Activated CD4-positive, CD25-positive, alpha-beta regulatory T cell (primary cell): ENCODE results near the gene KCNAB1.
A peak's percentile ranks its signal among the peaks of the same experiment; 100 is the strongest.

Source experiments
- DNase-seq, 4 experiments: peaks; one replicate each; lab custom pipeline; 2025; lab: John Stamatoyannopoulos, UW

Gene KCNAB1

GRCh38 chr3:156455839-156456238, 335.5 kb downstream of the KCNAB1 start:
- no peak for DNase-seq

DNA sequence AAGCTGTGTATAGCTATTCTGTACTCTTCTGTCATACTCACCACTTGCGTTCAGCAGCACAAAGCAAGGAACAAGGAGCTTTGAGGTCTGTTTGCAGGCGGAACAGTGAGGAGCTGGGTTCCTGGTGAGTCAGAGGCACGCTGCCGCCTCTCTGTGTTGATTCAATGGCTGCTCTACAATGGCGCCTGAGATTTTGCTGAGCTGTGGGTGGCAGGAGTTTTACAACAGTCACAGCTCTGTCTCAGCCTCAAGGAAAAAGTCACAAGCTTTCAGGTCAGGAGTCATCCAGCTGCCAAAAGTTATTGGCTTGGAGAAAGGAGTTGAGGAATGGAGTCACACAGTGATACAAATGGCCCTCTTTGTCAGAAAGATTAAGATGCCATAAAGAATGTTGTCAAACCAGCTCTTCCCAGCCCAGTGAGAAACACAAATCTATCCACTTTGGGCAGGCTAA, 336.4 kb downstream of the KCNAB1 start:
- DNase-seq: no peak

- DNase-seq: no peak
Measured at GRCh38 chr3:156459434-156459833, 339.1 kb downstream of the KCNAB1 start.

DNA sequence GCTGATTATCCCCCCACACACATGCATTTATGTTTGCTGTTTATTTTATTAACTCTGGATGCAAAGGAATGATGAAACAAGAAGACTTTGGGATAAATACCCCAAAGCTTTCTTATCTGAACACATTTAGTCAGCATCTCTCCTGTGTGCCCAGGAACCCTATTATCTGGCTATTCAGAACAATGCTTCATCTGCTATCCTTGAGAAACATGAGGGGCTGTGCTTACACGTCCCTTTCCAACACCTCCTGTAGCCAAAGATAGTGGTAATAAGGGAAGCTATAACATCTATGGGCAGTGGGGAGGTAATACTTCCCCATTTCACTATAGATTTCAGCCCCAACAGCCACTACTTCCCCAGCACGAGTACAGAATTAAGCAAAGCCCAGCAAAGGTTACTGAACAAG, 339.8 kb downstream of the KCNAB1 start:
- no peak for DNase-seq

DNA sequence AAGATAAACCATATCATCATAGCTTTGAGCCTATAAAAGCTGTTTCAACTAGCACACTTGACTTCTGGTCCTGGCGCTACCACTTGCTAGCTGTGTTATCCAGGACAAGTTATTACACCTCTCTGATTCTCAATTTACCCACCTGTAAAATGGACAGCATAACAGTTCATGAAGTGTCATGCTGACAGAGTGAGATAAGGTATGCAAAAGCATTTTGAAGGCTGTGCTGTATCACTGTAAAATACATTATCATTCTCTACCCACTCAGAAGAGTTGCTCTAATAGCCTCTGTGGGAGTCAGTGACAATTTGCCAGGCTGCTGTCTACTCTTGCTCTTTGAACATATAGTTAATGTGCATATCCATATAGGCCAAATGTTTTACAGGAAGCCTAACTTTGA, 341.5 kb downstream of the KCNAB1 start:
- no peak for DNase-seq

DNA sequence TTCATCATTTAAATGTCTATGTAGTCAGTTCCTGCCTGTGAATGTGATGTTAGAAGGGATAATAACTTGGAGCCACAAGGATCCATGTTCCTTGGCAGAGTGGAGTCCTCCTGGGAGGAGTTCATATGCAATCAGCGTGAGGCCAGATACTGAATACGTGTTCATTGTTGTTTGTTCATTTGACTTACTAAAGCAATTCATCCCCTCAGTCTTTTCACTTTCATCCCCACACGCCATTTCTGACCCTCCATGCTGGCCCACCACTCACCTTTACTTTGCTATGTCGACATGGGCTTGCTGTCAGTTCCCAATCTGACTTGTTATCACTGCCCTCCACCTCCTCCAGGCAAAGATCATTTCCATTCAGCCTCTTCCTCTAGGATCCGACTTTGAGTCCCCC, 342.7 kb downstream of the KCNAB1 start:
- no peak for DNase-seq

GRCh38 chr3:156465194-156465593, 344.8 kb downstream of the KCNAB1 start:
- no peak for DNase-seq

DNA sequence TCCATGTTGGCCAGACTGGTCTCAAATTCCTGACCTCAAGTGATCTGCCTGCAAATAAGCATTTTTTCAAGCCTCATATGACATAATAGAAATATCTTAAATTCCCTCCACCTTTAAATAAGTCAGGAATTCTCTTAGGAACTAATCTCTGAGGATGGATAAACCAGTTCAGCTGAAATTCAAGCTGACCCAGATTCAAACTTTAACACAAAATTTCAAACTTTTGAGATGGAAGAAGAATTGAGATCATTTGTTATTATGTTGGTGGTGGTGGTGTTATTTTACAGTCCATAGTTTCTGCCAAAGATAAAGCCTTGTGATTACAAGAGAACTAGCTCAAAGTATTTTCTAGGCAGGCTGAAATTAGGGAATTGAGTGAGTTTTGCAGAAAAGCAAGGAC, 349.1 kb downstream of the KCNAB1 start:
- no peak for DNase-seq

GRCh38 chr3:156471431-156471830, 351.1 kb downstream of the KCNAB1 start:
- DNase-seq: no peak

DNA sequence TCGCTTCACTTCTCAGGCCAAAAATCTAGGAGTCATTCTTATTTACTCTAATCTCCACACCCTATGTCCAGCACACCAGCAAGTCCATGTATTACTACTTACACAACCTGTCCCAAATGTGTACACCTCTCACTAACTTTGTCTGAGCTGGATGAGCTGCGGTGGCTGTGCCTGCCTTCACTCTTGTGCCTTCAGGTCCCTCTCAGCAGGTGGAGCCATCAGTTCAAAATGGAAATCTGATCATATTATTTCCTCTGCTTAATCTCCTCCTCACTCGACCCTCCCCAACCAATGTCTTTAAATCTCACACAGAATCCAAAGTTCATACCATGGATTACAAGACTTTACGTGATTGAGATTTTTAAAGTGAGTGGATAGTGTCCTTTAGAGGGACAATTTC, 351.8 kb downstream of the KCNAB1 start:
- DNase-seq: no peak

GRCh38 chr3:156472684-156473083, 352.3 kb downstream of the KCNAB1 start:
- no peak for DNase-seq

- no peak for DNase-seq
Measured at GRCh38 chr3:156473341-156473740, 353.0 kb downstream of the KCNAB1 start.

- no peak for DNase-seq
Measured at GRCh38 chr3:156474560-156475389, 354.4 kb downstream of the KCNAB1 start.

DNA sequence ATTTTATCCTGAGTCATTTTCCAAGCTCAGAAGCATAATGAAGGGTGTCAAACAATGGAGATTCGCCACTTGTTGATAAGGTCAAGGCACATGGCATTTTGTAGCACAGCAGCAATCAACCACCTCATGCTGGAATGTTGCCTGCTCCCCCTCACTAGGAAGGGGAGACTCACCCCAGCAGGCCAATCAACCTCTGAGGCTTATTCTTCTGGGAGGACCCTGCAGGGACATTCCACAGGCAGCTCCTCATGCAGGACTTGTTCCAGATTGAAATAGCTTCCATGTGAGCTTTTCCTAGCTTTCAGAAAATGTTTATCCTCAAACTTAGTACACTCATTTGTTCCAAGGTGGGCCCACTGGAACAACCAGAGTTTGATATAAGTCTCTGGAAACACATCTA, 356.9 kb downstream of the KCNAB1 start:
- no peak for DNase-seq

DNA sequence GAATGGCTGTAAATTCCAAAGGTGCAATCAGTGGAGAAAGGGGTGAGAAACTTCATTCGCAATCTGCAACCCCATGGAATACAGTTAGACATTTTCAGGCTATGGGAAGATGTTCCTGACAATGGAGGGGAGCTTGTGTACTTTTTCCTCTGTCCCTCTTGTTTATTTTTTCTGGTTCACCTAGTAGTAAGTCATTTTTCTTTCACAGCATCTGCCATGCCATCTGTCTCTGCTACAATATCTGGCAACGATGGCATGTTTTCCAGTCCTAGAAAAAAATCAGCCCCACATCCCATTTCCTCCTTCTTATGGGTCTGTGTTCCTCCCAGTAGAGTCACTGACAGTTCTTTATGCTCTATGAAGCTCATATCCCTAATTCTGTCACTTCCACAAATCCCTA, 358.5 kb downstream of the KCNAB1 start:
- no peak for DNase-seq

GRCh38 chr3:156479604-156480003, 359.2 kb downstream of the KCNAB1 start:
- no peak for DNase-seq

DNA sequence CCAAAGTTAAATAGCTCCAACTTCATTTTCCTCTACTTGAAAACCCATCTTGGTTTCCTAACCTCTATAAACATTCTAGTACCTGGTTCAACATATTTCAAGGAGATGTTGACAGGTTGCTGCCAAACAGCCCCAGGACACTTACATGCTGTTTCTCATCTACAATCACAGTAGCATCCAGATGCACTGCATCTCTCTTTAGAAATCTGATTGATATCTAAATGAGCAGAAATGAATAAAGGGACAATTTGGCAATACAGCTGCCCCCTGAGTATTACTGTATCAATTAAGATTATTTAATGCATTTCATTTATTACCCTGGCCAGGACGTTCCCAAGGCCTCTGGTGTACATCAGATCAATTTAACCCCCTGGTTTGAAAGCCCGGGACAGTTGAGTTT, 360.6 kb downstream of the KCNAB1 start:
- DNase-seq: no peak

DNA sequence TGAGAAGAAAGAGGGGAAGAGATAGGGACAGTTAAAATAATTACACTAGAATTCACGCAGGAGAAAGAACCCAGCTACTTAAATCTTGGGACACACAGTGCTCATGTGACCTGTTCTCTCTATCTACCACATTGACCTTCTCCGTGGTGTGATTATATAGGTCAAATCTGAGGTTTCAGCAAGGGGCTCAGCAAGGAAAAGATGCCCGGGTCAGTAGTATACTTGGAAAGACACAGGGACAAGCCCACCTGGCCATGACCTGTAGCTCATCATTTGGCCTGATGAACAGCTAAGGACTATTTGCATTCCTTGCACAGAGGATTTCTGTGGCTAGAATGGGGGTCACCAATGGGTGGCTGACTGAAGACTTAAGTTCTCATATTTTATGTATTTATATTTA, 362.6 kb downstream of the KCNAB1 start:
- no peak for DNase-seq

GRCh38 chr3:156483426-156483825, 363.0 kb downstream of the KCNAB1 start:
- DNase-seq: no peak

- peak in 3 of 4 experiments; percentile 3 to 11 (median 10) for DNase-seq
Measured at GRCh38 chr3:156483961-156484787, 363.8 kb downstream of the KCNAB1 start.

GRCh38 chr3:156488767-156489166, 368.4 kb downstream of the KCNAB1 start:
- no peak for DNase-seq

- no peak for DNase-seq
Measured at GRCh38 chr3:156489462-156489911, 369.1 kb downstream of the KCNAB1 start.

DNA sequence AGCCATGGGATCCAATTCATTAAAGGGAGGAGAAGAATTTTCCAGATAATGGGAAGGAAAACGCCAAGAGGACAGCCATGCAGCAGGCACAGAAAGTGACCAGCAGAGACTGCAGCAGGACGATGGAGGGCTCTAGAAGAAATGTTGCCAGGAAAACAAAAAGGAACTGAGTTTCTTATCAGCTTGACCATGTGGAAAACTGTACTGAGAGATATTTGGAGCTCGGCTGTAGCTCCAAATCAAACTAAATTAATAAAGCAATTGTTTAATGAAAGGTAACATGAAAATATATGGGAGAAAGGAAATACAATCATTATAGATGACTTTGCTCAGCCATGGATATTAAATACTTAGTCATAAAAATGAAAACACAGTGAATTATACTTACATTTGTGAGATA, 370.8 kb downstream of the KCNAB1 start:
- no peak for DNase-seq
